Uterus (tissue), 2 donors: ENCODE measurements around the gene C4BPB.

Experiments used
- POLR2A ChIP-seq, 2 donors: fragments of 450-650 bp; IDR thresholded peaks; one replicate each; pipeline ENCODE4 v1.6.1; 2016; ENCODE audit warnings: antibody characterized with exemption in 2 of 2, mild to moderate bottlenecking in 1 of 2, moderate library complexity in 1 of 2
- TF ChIP-seq, protein P1 (sequence below), 4 experiments: fragments of 200-600 bp in 2 of 4; fragments of 450-650 bp in 2 of 4; sonication (generic) in 2 of 4; IDR thresholded peaks; one replicate each; pipeline ENCODE4 v1.5.1; 2016 to 2019; ENCODE audit warnings: antibody characterized with exemption in 4 of 4, mild to moderate bottlenecking in 2 of 4, moderate library complexity in 1 of 4

DNA sequence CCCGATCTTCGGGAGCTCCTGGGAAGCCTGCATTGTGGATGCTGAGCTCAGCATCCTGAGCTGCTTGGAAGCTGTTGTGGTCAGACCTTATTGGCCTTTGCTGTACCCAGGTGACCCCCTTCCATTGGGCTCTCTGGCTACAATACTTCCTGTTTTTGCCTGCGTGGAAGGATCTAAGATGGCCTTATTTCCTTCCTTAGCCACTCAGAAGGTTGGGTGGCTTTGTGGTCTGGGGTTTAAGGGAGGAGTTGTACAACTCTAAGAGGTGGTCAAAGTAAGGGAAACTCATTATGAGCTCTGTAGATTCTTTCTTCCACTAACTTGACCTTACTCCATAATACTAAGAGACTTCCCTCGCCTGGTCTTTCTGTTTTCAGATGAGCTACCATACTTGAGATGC is 17.8 kb upstream of the C4BPB start:
- no peak for TF ChIP-seq POLR2A (IDR thresholded peaks at IDR 0.05)
- TF ChIP-seq, protein P1, sequence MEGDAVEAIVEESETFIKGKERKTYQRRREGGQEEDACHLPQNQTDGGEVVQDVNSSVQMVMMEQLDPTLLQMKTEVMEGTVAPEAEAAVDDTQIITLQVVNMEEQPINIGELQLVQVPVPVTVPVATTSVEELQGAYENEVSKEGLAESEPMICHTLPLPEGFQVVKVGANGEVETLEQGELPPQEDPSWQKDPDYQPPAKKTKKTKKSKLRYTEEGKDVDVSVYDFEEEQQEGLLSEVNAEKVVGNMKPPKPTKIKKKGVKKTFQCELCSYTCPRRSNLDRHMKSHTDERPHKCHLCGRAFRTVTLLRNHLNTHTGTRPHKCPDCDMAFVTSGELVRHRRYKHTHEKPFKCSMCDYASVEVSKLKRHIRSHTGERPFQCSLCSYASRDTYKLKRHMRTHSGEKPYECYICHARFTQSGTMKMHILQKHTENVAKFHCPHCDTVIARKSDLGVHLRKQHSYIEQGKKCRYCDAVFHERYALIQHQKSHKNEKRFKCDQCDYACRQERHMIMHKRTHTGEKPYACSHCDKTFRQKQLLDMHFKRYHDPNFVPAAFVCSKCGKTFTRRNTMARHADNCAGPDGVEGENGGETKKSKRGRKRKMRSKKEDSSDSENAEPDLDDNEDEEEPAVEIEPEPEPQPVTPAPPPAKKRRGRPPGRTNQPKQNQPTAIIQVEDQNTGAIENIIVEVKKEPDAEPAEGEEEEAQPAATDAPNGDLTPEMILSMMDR (IDR thresholded peaks at IDR 0.05), result no peak
